Peyer's patch (tissue), 4 donors: ENCODE measurements around the gene HTR3A.

Experiments
- CTCF ChIP-seq, 6 experiments: fragments of 450-650 bp in 4 of 6; fragments of 200-600 bp in 2 of 6; sonication (generic) in 1 of 6; IDR thresholded peaks; one replicate each; pipeline ENCODE4 v1.5.1; 2017 to 2019; ENCODE audit warnings: antibody characterized with exemption in 6 of 6, mild to moderate bottlenecking in 3 of 6, moderate library complexity in 1 of 6
- POLR2A ChIP-seq, 2 donors: fragments of 450-650 bp; IDR thresholded peaks; one replicate each; pipeline ENCODE4 v1.5.1; 2017; ENCODE audit warnings: antibody characterized with exemption in 2 of 2, mild to moderate bottlenecking in 2 of 2, moderate library complexity in 2 of 2

GRCh38 chr11:113949891-113950290, 25.0 kb upstream of the HTR3A start:
- TF ChIP-seq CTCF (IDR thresholded peaks at IDR 0.05) = no peak
- no peak for TF ChIP-seq POLR2A (IDR thresholded peaks at IDR 0.05)
